Measurements from ENCODE around the gene PCDHGC5. TPM values are rescaled to one million over a fixed set of nuclear protein-coding genes. Genes with fewer than 3 reads are reported as not detected.

Gene PCDHGC5
- polyA plus RNA-seq, 3 donors, result 0.27 to 0.32 (median 0.29) TPM

DNA sequence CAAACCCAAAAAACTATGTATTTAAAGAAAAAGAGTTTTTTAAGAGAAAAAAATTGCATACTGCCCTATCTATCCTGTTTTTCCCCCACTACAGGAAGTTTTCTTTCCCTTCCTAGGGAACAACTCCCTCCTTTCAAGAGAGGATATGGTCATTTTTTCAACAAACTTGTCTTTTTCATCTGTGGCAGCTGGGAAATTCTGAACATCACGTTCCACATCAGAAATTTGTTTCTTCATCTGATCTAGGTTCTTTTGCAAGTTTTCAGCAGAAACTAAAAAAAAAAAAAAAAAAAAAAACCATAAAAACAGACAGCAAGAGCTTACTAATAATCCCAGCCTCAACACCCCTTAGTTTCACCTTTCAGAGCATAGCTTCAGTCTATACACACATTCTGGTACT lies 38.5 kb downstream of the PCDHGC5 start:
- DNase-seq (ENCODE audit: low read depth in 3 of 3, low spot score in 2 of 3), result no peak

DNA sequence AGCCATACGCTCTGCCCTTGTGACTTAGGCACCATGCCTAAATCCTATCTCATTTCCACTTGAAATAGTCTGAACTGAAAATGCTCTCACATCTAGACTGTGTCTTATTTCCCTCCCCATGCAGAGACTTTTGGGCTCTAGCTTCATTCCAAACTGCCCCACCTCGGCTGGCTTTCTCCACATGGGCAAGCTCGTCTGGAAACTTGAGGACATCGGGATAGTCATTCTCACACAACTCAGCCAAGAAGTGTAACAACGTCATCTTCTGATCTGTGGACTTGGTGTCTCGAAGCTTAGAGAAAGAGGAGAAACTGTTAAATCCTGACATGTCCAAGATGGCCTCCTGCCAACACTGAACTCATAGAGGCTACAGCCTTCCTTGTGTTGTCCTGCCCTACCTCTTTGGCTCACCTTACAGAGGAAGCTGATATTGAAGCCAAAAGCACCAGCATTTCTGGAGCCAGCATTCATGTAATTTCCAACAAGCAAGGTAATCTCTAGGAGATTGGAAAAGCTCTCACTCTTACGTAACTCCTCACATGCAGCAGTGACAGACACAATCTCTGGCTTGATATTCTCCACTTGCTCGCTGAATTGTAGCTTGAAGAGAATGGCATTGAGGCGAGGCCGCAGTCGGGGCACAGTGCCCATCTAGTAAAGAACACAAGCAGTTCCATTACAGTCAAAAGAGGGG lies 39.6 kb downstream of the PCDHGC5 start:
- no peak for DNase-seq (ENCODE audit: low read depth in 3 of 3, low spot score in 2 of 3)

DNA sequence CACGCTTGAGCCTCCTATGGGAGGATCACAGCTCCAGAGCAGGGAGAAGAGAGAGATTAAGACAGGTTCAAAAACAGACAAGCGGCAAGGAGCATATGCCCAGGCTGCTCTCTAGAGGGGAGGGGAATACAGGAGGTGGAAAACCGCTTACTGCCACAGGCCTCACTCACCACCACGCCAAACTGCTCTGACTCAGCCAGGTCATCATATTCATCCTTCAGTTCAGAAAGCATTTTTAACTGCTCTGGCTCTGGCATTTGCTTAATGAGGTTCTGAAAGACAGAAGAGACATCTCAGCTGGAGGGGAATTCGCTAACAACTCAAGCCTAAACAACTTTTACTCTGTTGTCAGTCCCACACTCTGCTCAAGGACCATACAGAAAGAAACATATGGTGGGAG lies 40.1 kb downstream of the PCDHGC5 start:
- peak in 1 of 3 donors; percentile 56 for DNase-seq (ENCODE audit: low read depth in 3 of 3, low spot score in 2 of 3)

DNA sequence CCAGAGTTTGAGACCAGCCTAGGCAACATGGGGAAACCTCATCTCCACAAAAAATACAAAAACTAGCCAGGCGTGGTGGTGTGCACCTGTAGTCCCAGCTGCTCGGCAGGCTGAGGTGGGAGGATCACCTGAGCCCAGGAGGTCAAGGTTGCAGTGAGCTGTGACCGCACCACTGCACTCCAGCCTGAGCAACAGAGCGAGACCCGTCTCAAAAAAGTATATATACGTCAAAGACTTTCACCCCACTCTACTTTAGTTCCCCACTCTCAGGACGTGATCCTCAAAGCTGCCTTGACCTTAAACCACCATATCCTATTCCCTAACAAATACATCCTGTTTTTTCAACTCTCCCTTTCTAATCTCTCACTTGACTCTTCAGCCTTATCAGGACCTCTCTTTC lies 41.0 kb downstream of the PCDHGC5 start:
- DNase-seq (ENCODE audit: low read depth in 3 of 3, low spot score in 2 of 3), result no peak

DNA sequence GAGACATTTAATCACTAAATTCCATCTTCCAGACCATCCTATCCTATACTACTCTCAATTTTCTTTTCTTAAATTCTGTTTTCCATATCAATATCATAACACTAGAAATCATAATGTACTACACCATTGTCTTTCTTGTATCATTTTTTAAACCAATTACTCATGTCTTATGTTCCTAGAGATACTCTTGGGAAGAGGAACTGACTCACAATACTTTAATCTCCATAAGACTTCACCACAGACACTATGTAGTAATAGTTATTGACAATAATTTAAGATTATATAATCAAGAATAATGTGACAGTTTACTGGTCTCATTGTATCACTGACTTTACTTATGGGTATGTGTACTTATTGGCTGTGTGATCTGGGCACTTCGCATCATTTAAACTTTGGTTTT lies 43.8 kb downstream of the PCDHGC5 start:
- no peak for DNase-seq (ENCODE audit: low read depth in 3 of 3, low spot score in 2 of 3)

DNA sequence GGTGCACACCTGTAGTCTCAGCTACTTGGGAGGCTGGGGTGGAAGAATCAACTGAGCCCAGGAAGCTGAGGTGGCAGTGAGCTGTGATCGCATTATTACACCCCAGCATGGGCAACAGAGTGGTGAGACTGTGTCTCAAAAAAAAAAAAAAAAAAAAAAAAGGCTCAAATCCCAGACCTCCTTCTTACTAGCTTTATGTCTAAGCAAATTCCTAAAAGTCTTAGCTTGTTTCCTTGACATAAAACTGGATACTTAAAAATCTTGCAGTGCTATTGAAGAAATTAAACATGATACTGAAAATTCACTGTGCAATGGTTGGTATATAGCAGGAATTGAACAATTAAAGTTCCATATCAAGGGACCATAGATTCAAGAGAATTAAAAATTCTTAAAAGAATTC lies 45.0 kb downstream of the PCDHGC5 start:
- no peak for DNase-seq (ENCODE audit: low read depth in 3 of 3, low spot score in 2 of 3)

DNA sequence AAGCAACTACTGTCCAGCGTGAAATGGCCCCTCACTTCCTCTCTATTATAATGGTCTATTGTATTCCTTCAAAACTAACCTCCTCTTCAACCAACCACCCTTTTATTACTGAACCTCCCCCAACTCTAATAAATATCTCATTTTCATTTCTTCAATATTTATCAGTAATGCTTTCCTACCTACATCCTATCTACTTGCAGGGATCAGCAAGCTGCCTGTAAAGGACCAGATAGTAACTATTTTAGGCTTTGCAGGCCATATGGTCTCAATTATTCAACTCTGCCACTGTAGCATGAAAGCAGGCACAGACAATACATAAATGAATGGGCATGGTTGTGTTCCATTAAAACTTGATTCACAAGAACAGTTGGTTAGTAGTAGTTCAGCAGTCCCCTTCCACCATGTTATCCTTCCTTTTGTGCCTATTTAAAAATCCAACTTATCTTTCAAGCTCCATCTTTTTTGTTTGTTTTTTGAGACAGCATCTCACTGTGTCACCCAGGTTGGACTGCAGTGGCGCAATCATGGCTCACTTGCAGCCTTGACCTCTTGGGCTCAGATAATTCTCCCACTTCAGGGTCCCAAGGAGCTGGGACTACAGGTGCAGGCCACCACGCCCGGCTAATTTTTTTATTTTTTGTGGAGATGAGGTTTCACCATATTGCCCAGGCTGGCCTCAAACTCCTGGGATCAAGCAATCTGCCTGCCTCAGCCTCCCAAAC lies 45.8 kb downstream of the PCDHGC5 start:
- no peak for DNase-seq (ENCODE audit: low read depth in 3 of 3, low spot score in 2 of 3)

Other genes with a start within 250 kb of the PCDHGC5 start
- 10 to 100 TPM; 11.3 to 17.3 (median 15.4) TPM for gene PCDHB15, start 243.7 kb upstream of the PCDHGC5 start, polyA plus RNA-seq (ENCODE audit: insufficient read length in 3 of 3)
- gene SLC25A2, start 185.0 kb upstream of the PCDHGC5 start, polyA plus RNA-seq (ENCODE audit: insufficient read length in 3 of 3), result not detected
- gene TAF7, start 168.3 kb upstream of the PCDHGC5 start, polyA plus RNA-seq (ENCODE audit: insufficient read length in 3 of 3), result 100 to 1,000 TPM; 178 to 194 (median 190) TPM
- 1 to 10 TPM in 1 of 3 donors, under 1 TPM in 2; 0.78 to 1.2 (median 0.92) TPM for gene PCDHGA1, start 158.6 kb upstream of the PCDHGC5 start, polyA plus RNA-seq (ENCODE audit: insufficient read length in 3 of 3)
- gene PCDHGA2, start 150.3 kb upstream of the PCDHGC5 start, polyA plus RNA-seq (ENCODE audit: insufficient read length in 3 of 3), result 1 to 10 TPM; 6.0 to 7.0 (median 6.8) TPM
- 1 to 10 TPM; 2.4 to 4.3 (median 3.1) TPM for gene PCDHGA3, start 145.3 kb upstream of the PCDHGC5 start, polyA plus RNA-seq (ENCODE audit: insufficient read length in 3 of 3)
- 1 to 10 TPM; 1.3 to 2.1 (median 1.9) TPM for gene PCDHGB1, start 139.0 kb upstream of the PCDHGC5 start, polyA plus RNA-seq (ENCODE audit: insufficient read length in 3 of 3)
- 1 to 10 TPM; 2.2 to 3.2 (median 2.2) TPM for gene PCDHGA4, start 134.1 kb upstream of the PCDHGC5 start, polyA plus RNA-seq (ENCODE audit: insufficient read length in 3 of 3)
- gene PCDHGB2, start 129.1 kb upstream of the PCDHGC5 start, polyA plus RNA-seq (ENCODE audit: insufficient read length in 3 of 3), result 1 to 10 TPM; 3.2 to 3.9 (median 3.9) TPM
- 1 to 10 TPM; 2.2 to 2.8 (median 2.4) TPM for gene PCDHGA5, start 124.9 kb upstream of the PCDHGC5 start, polyA plus RNA-seq (ENCODE audit: insufficient read length in 3 of 3)
- 1 to 10 TPM; 1.4 to 2.6 (median 1.7) TPM for gene PCDHGB3, start 118.8 kb upstream of the PCDHGC5 start, polyA plus RNA-seq (ENCODE audit: insufficient read length in 3 of 3)
- 1 to 10 TPM; 4.2 to 7.8 (median 5.8) TPM for gene PCDHGA6, start 115.2 kb upstream of the PCDHGC5 start, polyA plus RNA-seq (ENCODE audit: insufficient read length in 3 of 3)
- 1 to 10 TPM; 1.6 to 2.3 (median 2.2) TPM for gene PCDHGA7, start 106.3 kb upstream of the PCDHGC5 start, polyA plus RNA-seq (ENCODE audit: insufficient read length in 3 of 3)
- 1 to 10 TPM; 5.3 to 6.0 (median 5.5) TPM for gene PCDHGB4, start 101.4 kb upstream of the PCDHGC5 start, polyA plus RNA-seq (ENCODE audit: insufficient read length in 3 of 3)
- gene PCDHGA8, start 96.4 kb upstream of the PCDHGC5 start, polyA plus RNA-seq (ENCODE audit: insufficient read length in 3 of 3), result under 1 TPM; 0.29 to 0.40 (median 0.30) TPM
- gene PCDHGB5, start 91.1 kb upstream of the PCDHGC5 start, polyA plus RNA-seq (ENCODE audit: insufficient read length in 3 of 3), result 1 to 10 TPM; 7.8 to 9.7 (median 8.3) TPM
- 1 to 10 TPM; 4.9 to 6.0 (median 5.3) TPM for gene PCDHGA9, start 86.3 kb upstream of the PCDHGC5 start, polyA plus RNA-seq (ENCODE audit: insufficient read length in 3 of 3)
- 1 to 10 TPM; 6.6 to 8.2 (median 6.8) TPM for gene PCDHGB6, start 81.1 kb upstream of the PCDHGC5 start, polyA plus RNA-seq (ENCODE audit: insufficient read length in 3 of 3)
- 1 to 10 TPM; 3.1 to 3.5 (median 3.2) TPM for gene PCDHGA10, start 76.1 kb upstream of the PCDHGC5 start, polyA plus RNA-seq (ENCODE audit: insufficient read length in 3 of 3)
- gene PCDHGB7, start 71.4 kb upstream of the PCDHGC5 start, polyA plus RNA-seq (ENCODE audit: insufficient read length in 3 of 3), result 10 to 100 TPM; 12.4 to 16.9 (median 14.0) TPM
- 1 to 10 TPM; 4.4 to 4.7 (median 4.7) TPM for gene PCDHGA11, start 68.0 kb upstream of the PCDHGC5 start, polyA plus RNA-seq (ENCODE audit: insufficient read length in 3 of 3)
- 1 to 10 TPM in 2 of 3 donors, under 1 TPM in 1; 0.94 to 1.4 (median 1.3) TPM for gene PCDHGA12, start 58.6 kb upstream of the PCDHGC5 start, polyA plus RNA-seq (ENCODE audit: insufficient read length in 3 of 3)
- 100 to 1,000 TPM; 103 to 113 (median 107) TPM for gene PCDHGC3, start 13.1 kb upstream of the PCDHGC5 start, polyA plus RNA-seq (ENCODE audit: insufficient read length in 3 of 3)
- gene PCDHGC4, start 4.1 kb upstream of the PCDHGC5 start, polyA plus RNA-seq (ENCODE audit: insufficient read length in 3 of 3), result 1 to 10 TPM; 2.4 to 2.9 (median 2.9) TPM
- 10 to 100 TPM; 74.8 to 81.9 (median 79.7) TPM for gene DIAPH1, start 129.9 kb downstream of the PCDHGC5 start, polyA plus RNA-seq (ENCODE audit: insufficient read length in 3 of 3)
- gene HDAC3, start 147.8 kb downstream of the PCDHGC5 start, polyA plus RNA-seq (ENCODE audit: insufficient read length in 3 of 3), result 100 to 1,000 TPM in 1 of 3 donors, 10 to 100 TPM in 2; 95.4 to 100 (median 96.6) TPM
- gene RELL2, start 147.9 kb downstream of the PCDHGC5 start, polyA plus RNA-seq (ENCODE audit: insufficient read length in 3 of 3), result 1 to 10 TPM in 1 of 3 donors, under 1 TPM in 2; 0.64 to 1.1 (median 0.78) TPM
- 10 to 100 TPM; 10.1 to 12.2 (median 11.6) TPM for gene FCHSD1, start 162.3 kb downstream of the PCDHGC5 start, polyA plus RNA-seq (ENCODE audit: insufficient read length in 3 of 3)
- gene ARAP3, start 193.1 kb downstream of the PCDHGC5 start, polyA plus RNA-seq (ENCODE audit: insufficient read length in 3 of 3), result 10 to 100 TPM; 15.9 to 18.9 (median 17.1) TPM

Data from right renal cortex interstitium (tissue), 3 donors.